Keratinocyte (primary cell): ENCODE measurements around the gene LIMD2.

Experiments
- CTCF ChIP-seq, 3 experiments: IDR thresholded peaks in 1 of 3; conservative IDR thresholded peaks in 1 of 3; optimal IDR thresholded peaks in 1 of 3; 2 replicates in 2 of 3; 3 replicates in 1 of 3; pipeline versions ENCODE3 to v1.5.1; 2011; ENCODE audit warnings: low read length in 3 of 3, mild to moderate bottlenecking in 3 of 3, moderate library complexity in 2 of 3, control low read depth in 1 of 3, inconsistent platforms in 1 of 3; ENCODE audit not compliant: insufficient read depth in 2 of 3; ENCODE audit errors: extremely low read depth in 1 of 3
- EZH2 ChIP-seq: IDR thresholded peaks from one replicate; pipeline ENCODE4 v1.6.1; 2012; ENCODE audit warnings: inconsistent platforms, mild to moderate bottlenecking, low read length, moderate library complexity

- TF ChIP-seq CTCF (optimal IDR thresholded peaks at IDR 0.05 in 1 of 3, IDR thresholded peaks at IDR 0.05 in 1 of 3, conservative IDR thresholded peaks at IDR 0.05 in 1 of 3; ENCODE audit: extremely low read depth in 1 of 3, insufficient read depth in 2 of 3, low read length in 3 of 3) (no peak), EZH2 (no peak)
These were observed 19.2 kb downstream of the LIMD2 start for GRCh38 chr17:63680700-63681099.
